Keratinocyte (primary cell): ENCODE data around the gene SPTLC2. TPM values are rescaled to one million over a fixed set of nuclear protein-coding genes. Genes with fewer than 3 reads are reported as not detected.
"Not testable (repeated sequence)": the region's sequence is repeated elsewhere in the genome, so short reads cannot be mapped to it uniquely, and the experiment has no call there.

Source experiments
- DNase-seq: peaks from one replicate; pipeline ENCODE4 v3.0.0-alpha.2; 2011; ENCODE audit warnings: low read depth, missing footprints, low spot score
- FAIRE-seq: peaks from 2 replicates; lab custom pipeline; 2011; peaks lifted over from hg19 to GRCh38; lab: Jason Lieb, UNC
- H2AFZ ChIP-seq: 2 replicates; pipeline ENCODE4 v1.6.0; 2012; ENCODE audit warnings: low read length, control low read depth, inconsistent platforms; ENCODE audit not compliant: control insufficient read depth
- H3K27ac ChIP-seq: 2 replicates; pipeline ENCODE4 v1.5.1; 2011; ENCODE audit warnings: low read length; ENCODE audit not compliant: control insufficient read depth, insufficient read depth
- H3K27me3 ChIP-seq: 3 replicates; pipeline ENCODE4 v1.6.0; 2011; ENCODE audit warnings: low read length; ENCODE audit not compliant: control insufficient read depth, insufficient read depth; ENCODE audit errors: extremely low read depth
- H3K36me3 ChIP-seq, 2 experiments: 2 replicates in 1 of 2; 3 replicates in 1 of 2; pipeline ENCODE4 v1.5.1; 2011; ENCODE audit warnings: low read length in 2 of 2, mild to moderate bottlenecking in 1 of 2; ENCODE audit not compliant: control insufficient read depth in 2 of 2, insufficient read depth in 2 of 2; ENCODE audit errors: extremely low read depth in 1 of 2
- H3K4me1 ChIP-seq: 3 replicates; pipeline ENCODE4 v1.5.1; 2011; ENCODE audit warnings: low read length; ENCODE audit not compliant: control insufficient read depth, insufficient read depth; ENCODE audit errors: extremely low read depth
- H3K4me2 ChIP-seq: 3 replicates; pipeline ENCODE4 v1.6.0; 2011; ENCODE audit warnings: low read depth, low read length; ENCODE audit not compliant: control insufficient read depth, insufficient read depth; ENCODE audit errors: extremely low read depth
- H3K4me3 ChIP-seq, 3 experiments: fragments of 200-600 bp in 1 of 3; sonication (generic) in 1 of 3; 2 replicates in 2 of 3; 3 replicates in 1 of 3; pipeline ENCODE4 v1.5.1; 2011 to 2016; ENCODE audit warnings: low read length in 3 of 3, mild to moderate bottlenecking in 3 of 3, control low read depth in 2 of 3, inconsistent platforms in 1 of 3, low read depth in 1 of 3, mixed read lengths in 1 of 3, mixed run types in 1 of 3, moderate library complexity in 1 of 3; ENCODE audit not compliant: control insufficient read depth in 2 of 3, insufficient read depth in 2 of 3; ENCODE audit errors: extremely low read depth in 1 of 3
- H3K79me2 ChIP-seq: 2 replicates; pipeline ENCODE4 v1.6.0; 2012; ENCODE audit warnings: low read length; ENCODE audit not compliant: control insufficient read depth, insufficient read depth
- H3K9ac ChIP-seq: 3 replicates; pipeline ENCODE4 v1.6.0; 2011; ENCODE audit warnings: low read length; ENCODE audit not compliant: control insufficient read depth, insufficient read depth; ENCODE audit errors: extremely low read depth
- H3K9me1 ChIP-seq: 3 replicates; pipeline ENCODE4 v1.6.0; 2011; ENCODE audit warnings: low read length; ENCODE audit not compliant: control insufficient read depth, insufficient read depth; ENCODE audit errors: extremely low read depth
- H3K9me3 ChIP-seq: 2 replicates; pipeline ENCODE4 v1.5.1; 2012; ENCODE audit warnings: low read depth, low read length; ENCODE audit not compliant: control insufficient read depth
- H4K20me1 ChIP-seq: 3 replicates; pipeline ENCODE4 v1.6.0; 2011; ENCODE audit warnings: low read length; ENCODE audit not compliant: control insufficient read depth, insufficient read depth; ENCODE audit errors: extremely low read depth
- CTCF ChIP-seq, 3 experiments: IDR thresholded peaks in 1 of 3; conservative IDR thresholded peaks in 1 of 3; optimal IDR thresholded peaks in 1 of 3; 2 replicates in 2 of 3; 3 replicates in 1 of 3; pipeline versions ENCODE3 to v1.5.1; 2011; ENCODE audit warnings: low read length in 3 of 3, mild to moderate bottlenecking in 3 of 3, moderate library complexity in 2 of 3, control low read depth in 1 of 3, inconsistent platforms in 1 of 3; ENCODE audit not compliant: insufficient read depth in 2 of 3; ENCODE audit errors: extremely low read depth in 1 of 3
- EZH2 ChIP-seq: IDR thresholded peaks from one replicate; pipeline ENCODE4 v1.6.1; 2012; ENCODE audit warnings: inconsistent platforms, mild to moderate bottlenecking, low read length, moderate library complexity
- dilution Hi-C: fragments of 300-500 bp; cut with MboI; formaldehyde crosslinking; loops from one replicate; pipeline ENCODE4 v1.7.0; 2020; ENCODE audit warnings: low sequenced_read_pairs; ENCODE audit not compliant: extremely low pct_ligation_motif_present
- polyA plus RNA-seq, 5 experiments: library from polyadenylated mRNA; depleted of rRNA in 3 of 5; stranded (reverse) in 3 of 5; stranded (forward) in 1 of 5; unstranded in 1 of 5; fragments of >200 nt; gene quantifications; 1 replicate in 1 of 5; 2 replicates in 3 of 5; 3 replicates in 1 of 5; pipeline versions ENCODE4 v1.2.1 to v1.2.3, GENCODE V29; 2011 to 2012; ENCODE audit warnings: missing spikeins in 2 of 5, low read depth in 1 of 5, low replicate concordance in 1 of 5

SPTLC2 gene
- polyA plus RNA-seq, 1 donor (not counting 4 experiments of a cell fraction or from before 2014, with no cell fraction given): 46.8 TPM

GRCh38 chr14:77547512-77548180 lies 68.8 kb downstream of the SPTLC2 start:
- H2AFZ ChIP-seq: no peak overlapping the region
- no peaks in the 10 kb centered on the region for H3K9me1 ChIP-seq
- dilution Hi-C loops: no loop called here
- H3K4me2 ChIP-seq: no peak overlapping the region
- no peaks in the 10 kb centered on the region for H3K9me3 ChIP-seq
- H3K79me2 ChIP-seq: no peaks in the 10 kb centered on the region
- peaks cover 3 to 19% of the 10 kb centered on the region in 2 experiments for H3K36me3 ChIP-seq
- TF ChIP-seq EZH2 (no peak), CTCF (optimal IDR thresholded peaks at IDR 0.05 in 1 of 3, IDR thresholded peaks at IDR 0.05 in 1 of 3, conservative IDR thresholded peaks at IDR 0.05 in 1 of 3; ENCODE audit: extremely low read depth in 1 of 3, insufficient read depth in 2 of 3, low read length in 3 of 3) (peak in 2 of 3 experiments; percentile 7 to 13)
- no peak overlapping the region for H3K4me3 ChIP-seq
- FAIRE-seq: no peak
- H3K4me1 ChIP-seq: no peaks in the 10 kb centered on the region
- no peak for DNase-seq
- H4K20me1 ChIP-seq: no peaks in the 10 kb centered on the region
- H3K27ac ChIP-seq: no peak overlapping the region
- no peak overlapping the region for H3K9ac ChIP-seq
- H3K27me3 ChIP-seq: no peaks in the 10 kb centered on the region

- H2AFZ ChIP-seq, H3K4me2 ChIP-seq, H3K9ac ChIP-seq, FAIRE-seq, H3K27ac ChIP-seq, H3K9me3 ChIP-seq, DNase-seq, H3K27me3 ChIP-seq, H3K4me3 ChIP-seq, H3K4me1 ChIP-seq, dilution Hi-C loops, H3K79me2 ChIP-seq, H3K9me1 ChIP-seq, H4K20me1 ChIP-seq: not testable (repeated sequence)
- peaks cover 3 to 20% of the 10 kb centered on the region in 2 experiments for H3K36me3 ChIP-seq
Observed at GRCh38 chr14:77545171-77545570, 71.3 kb downstream of the SPTLC2 start.

GRCh38 chr14:77544571-77544970 lies 71.9 kb downstream of the SPTLC2 start:
- H3K27ac ChIP-seq: no peak overlapping the region
- dilution Hi-C loops: no loop called here
- no peak overlapping the region for H2AFZ ChIP-seq
- no peaks in the 10 kb centered on the region for H3K79me2 ChIP-seq
- peaks cover 3 to 16% of the 10 kb centered on the region in 2 experiments for H3K36me3 ChIP-seq
- H3K4me2 ChIP-seq: no peak overlapping the region
- TF ChIP-seq CTCF (optimal IDR thresholded peaks at IDR 0.05 in 1 of 3, IDR thresholded peaks at IDR 0.05 in 1 of 3, conservative IDR thresholded peaks at IDR 0.05 in 1 of 3; ENCODE audit: extremely low read depth in 1 of 3, insufficient read depth in 2 of 3, low read length in 3 of 3) (no peak), EZH2 (no peak)
- no peaks in the 10 kb centered on the region for H3K4me1 ChIP-seq
- DNase-seq: no peak
- H3K9me3 ChIP-seq: no peaks in the 10 kb centered on the region
- no peak overlapping the region for H3K9ac ChIP-seq
- FAIRE-seq: no peak
- H3K4me3 ChIP-seq: no peak overlapping the region
- H3K27me3 ChIP-seq: no peaks in the 10 kb centered on the region
- H3K9me1 ChIP-seq: no peaks in the 10 kb centered on the region
- no peaks in the 10 kb centered on the region for H4K20me1 ChIP-seq
